HepG2 (cell line): ENCODE measurements around the gene LENEP. TPM values are rescaled to one million over a fixed set of nuclear protein-coding genes. Genes with fewer than 3 reads are reported as not detected.

Experiments used
- AGO1 ChIP-seq: fragments of 200-400 bp; formaldehyde crosslinking; IDR thresholded peaks from 2 replicates; pipeline ENCODE4 v1.6.1; 2017; ENCODE audit warnings: mild to moderate bottlenecking, low read depth, low read length, moderate library complexity; ENCODE audit not compliant: poor library complexity, severe bottlenecking
- ATF5 ChIP-seq: sonication (generic); formaldehyde crosslinking; IDR thresholded peaks from 2 replicates; pipeline ENCODE4 v1.4.0; 2020; ENCODE audit warnings: mild to moderate bottlenecking, low read depth, missing genetic modification reagents
- BATF2 ChIP-seq: sonication (generic); formaldehyde crosslinking; IDR thresholded peaks from 2 replicates; pipeline ENCODE4 v1.8.0; 2022; ENCODE audit warnings: mild to moderate bottlenecking, missing genetic modification reagents, moderate library complexity
- FOSL2 ChIP-seq: sonication (generic); formaldehyde crosslinking; IDR thresholded peaks from 2 replicates; pipeline ENCODE4 v1.4.0; 2020; ENCODE audit warnings: missing genetic modification reagents
- GABPA ChIP-seq, 2 experiments: IDR thresholded peaks; 2 replicates each; pipeline ENCODE4 v1.6.1; 2011 to 2016; ENCODE audit warnings: low read depth in 2 of 2, low read length in 1 of 2, missing biosample characterization in 1 of 2, missing genetic modification characterization in 1 of 2
- HNRNPK ChIP-seq: fragments of 200-400 bp; formaldehyde crosslinking; IDR thresholded peaks from 2 replicates; pipeline ENCODE4 v1.6.1; 2018; ENCODE audit warnings: low read length, low read depth, moderate library complexity, mild to moderate bottlenecking; ENCODE audit not compliant: poor library complexity, severe bottlenecking
- NCOR1 ChIP-seq: fragments of 200-600 bp; sonication (generic); IDR thresholded peaks from 2 replicates; pipeline ENCODE4 v1.7.0; 2017; ENCODE audit warnings: antibody characterized with exemption, low read length, borderline replicate concordance
- SIX1 ChIP-seq: sonication (generic); formaldehyde crosslinking; IDR thresholded peaks from 2 replicates; pipeline ENCODE4 v1.4.0; 2020; ENCODE audit warnings: missing genetic modification reagents, borderline replicate concordance
- TARDBP ChIP-seq: sonication (generic); formaldehyde crosslinking; IDR thresholded peaks from 2 replicates; pipeline ENCODE4 v1.8.0; 2022; ENCODE audit warnings: mild to moderate bottlenecking, missing genetic modification reagents
- ZEB1 ChIP-seq: IDR thresholded peaks from 2 replicates; pipeline ENCODE4 v1.6.1; 2012; ENCODE audit warnings: mild to moderate bottlenecking, low read depth, inconsistent platforms; ENCODE audit not compliant: insufficient replicate concordance
- polyA plus RNA-seq, 8 experiments: library from polyadenylated mRNA; depleted of rRNA in 3 of 8; stranded (reverse) in 7 of 8; unstranded in 1 of 8; fragments of >200 nt; fragmentation: Illumina TruSeq in 4 of 8; extraction: Trizol in 4 of 8; gene quantifications; 2 replicates each; pipeline versions ENCODE4 v1.2.1 to v1.2.3, GENCODE V29; 2011 to 2016; ENCODE audit warnings: low read depth in 4 of 8, missing spikeins in 1 of 8, mixed read lengths in 1 of 8; ENCODE audit not compliant: insufficient read depth in 1 of 8
- total RNA-seq, 5 experiments: library from RNA; depleted of rRNA; stranded (reverse); fragments of >200 nt; fragmentation: Illumina TruSeq; extraction: Trizol; gene quantifications; 2 replicates each; pipeline ENCODE4 v1.2.3, GENCODE V29; 2016; ENCODE audit warnings: low read depth in 1 of 5
- TF ChIP-seq, protein P1 (sequence below): IDR thresholded peaks from 2 replicates; pipeline ENCODE4 v1.6.1; 2016; ENCODE audit warnings: low read depth, missing genetic modification reagents, missing compliant biosample characterization
- TF ChIP-seq, protein P2 (sequence below): sonication (generic); formaldehyde crosslinking; IDR thresholded peaks from 2 replicates; pipeline ENCODE4 v1.4.0; 2020; ENCODE audit warnings: low read depth, mild to moderate bottlenecking, missing genetic modification reagents
- TF ChIP-seq, protein P3 (sequence below), 2 experiments: sonication (generic) in 1 of 2; formaldehyde crosslinking in 1 of 2; IDR thresholded peaks; 2 replicates each; pipeline versions ENCODE4 v1.4.0 to v1.6.1; 2018 to 2020; ENCODE audit warnings: missing genetic modification reagents in 2 of 2, borderline replicate concordance in 1 of 2, low read depth in 1 of 2, mild to moderate bottlenecking in 1 of 2, missing biosample characterization in 1 of 2
- TF ChIP-seq, protein P4 (sequence below): sonication (generic); formaldehyde crosslinking; IDR thresholded peaks from 2 replicates; pipeline ENCODE4 v1.4.0; 2020; ENCODE audit warnings: missing genetic modification reagents, mild to moderate bottlenecking, borderline replicate concordance

Gene LENEP
- total and polyA plus RNA-seq, 2 of the 13 experiments (the other 11 are each of a cell fraction or from before 2014, with no cell fraction given): 0.29 TPM; not detected in 1

- TF ChIP-seq, protein P1, sequence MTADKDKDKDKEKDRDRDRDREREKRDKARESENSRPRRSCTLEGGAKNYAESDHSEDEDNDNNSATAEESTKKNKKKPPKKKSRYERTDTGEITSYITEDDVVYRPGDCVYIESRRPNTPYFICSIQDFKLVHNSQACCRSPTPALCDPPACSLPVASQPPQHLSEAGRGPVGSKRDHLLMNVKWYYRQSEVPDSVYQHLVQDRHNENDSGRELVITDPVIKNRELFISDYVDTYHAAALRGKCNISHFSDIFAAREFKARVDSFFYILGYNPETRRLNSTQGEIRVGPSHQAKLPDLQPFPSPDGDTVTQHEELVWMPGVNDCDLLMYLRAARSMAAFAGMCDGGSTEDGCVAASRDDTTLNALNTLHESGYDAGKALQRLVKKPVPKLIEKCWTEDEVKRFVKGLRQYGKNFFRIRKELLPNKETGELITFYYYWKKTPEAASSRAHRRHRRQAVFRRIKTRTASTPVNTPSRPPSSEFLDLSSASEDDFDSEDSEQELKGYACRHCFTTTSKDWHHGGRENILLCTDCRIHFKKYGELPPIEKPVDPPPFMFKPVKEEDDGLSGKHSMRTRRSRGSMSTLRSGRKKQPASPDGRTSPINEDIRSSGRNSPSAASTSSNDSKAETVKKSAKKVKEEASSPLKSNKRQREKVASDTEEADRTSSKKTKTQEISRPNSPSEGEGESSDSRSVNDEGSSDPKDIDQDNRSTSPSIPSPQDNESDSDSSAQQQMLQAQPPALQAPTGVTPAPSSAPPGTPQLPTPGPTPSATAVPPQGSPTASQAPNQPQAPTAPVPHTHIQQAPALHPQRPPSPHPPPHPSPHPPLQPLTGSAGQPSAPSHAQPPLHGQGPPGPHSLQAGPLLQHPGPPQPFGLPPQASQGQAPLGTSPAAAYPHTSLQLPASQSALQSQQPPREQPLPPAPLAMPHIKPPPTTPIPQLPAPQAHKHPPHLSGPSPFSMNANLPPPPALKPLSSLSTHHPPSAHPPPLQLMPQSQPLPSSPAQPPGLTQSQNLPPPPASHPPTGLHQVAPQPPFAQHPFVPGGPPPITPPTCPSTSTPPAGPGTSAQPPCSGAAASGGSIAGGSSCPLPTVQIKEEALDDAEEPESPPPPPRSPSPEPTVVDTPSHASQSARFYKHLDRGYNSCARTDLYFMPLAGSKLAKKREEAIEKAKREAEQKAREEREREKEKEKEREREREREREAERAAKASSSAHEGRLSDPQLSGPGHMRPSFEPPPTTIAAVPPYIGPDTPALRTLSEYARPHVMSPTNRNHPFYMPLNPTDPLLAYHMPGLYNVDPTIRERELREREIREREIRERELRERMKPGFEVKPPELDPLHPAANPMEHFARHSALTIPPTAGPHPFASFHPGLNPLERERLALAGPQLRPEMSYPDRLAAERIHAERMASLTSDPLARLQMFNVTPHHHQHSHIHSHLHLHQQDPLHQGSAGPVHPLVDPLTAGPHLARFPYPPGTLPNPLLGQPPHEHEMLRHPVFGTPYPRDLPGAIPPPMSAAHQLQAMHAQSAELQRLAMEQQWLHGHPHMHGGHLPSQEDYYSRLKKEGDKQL (CRISPR knock-in tag): no peak
- TF ChIP-seq NCOR1 (peak; percentile 29; the same call in 1 of the 2 replicates), FOSL2 (CRISPR knock-in tag) (peak; percentile 33; the same call in 1 of the 2 replicates), GABPA (IDR thresholded peaks at IDR 0.05; ENCODE audit: low read depth, low read length) (peak; percentile 95), GABPA (CRISPR knock-in tag; IDR thresholded peaks at IDR 0.05; ENCODE audit: low read depth) (peak; percentile 92), SIX1 (CRISPR knock-in tag) (no peak; the same call in 1 of the 2 replicates), TARDBP (peak; percentile 50; the same call in 1 of the 2 replicates), HNRNPK (peak; percentile 91), ZEB1 (no peak), ATF5 (CRISPR knock-in tag) (no peak), AGO1 (peak; percentile 98), BATF2 (0 out of 2 replicates have a peak, but pooled peaks have one; percentile 36)
- TF ChIP-seq, protein P2, sequence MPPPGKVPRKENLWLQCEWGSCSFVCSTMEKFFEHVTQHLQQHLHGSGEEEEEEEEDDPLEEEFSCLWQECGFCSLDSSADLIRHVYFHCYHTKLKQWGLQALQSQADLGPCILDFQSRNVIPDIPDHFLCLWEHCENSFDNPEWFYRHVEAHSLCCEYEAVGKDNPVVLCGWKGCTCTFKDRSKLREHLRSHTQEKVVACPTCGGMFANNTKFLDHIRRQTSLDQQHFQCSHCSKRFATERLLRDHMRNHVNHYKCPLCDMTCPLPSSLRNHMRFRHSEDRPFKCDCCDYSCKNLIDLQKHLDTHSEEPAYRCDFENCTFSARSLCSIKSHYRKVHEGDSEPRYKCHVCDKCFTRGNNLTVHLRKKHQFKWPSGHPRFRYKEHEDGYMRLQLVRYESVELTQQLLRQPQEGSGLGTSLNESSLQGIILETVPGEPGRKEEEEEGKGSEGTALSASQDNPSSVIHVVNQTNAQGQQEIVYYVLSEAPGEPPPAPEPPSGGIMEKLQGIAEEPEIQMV: no peak
- TF ChIP-seq, protein P3, sequence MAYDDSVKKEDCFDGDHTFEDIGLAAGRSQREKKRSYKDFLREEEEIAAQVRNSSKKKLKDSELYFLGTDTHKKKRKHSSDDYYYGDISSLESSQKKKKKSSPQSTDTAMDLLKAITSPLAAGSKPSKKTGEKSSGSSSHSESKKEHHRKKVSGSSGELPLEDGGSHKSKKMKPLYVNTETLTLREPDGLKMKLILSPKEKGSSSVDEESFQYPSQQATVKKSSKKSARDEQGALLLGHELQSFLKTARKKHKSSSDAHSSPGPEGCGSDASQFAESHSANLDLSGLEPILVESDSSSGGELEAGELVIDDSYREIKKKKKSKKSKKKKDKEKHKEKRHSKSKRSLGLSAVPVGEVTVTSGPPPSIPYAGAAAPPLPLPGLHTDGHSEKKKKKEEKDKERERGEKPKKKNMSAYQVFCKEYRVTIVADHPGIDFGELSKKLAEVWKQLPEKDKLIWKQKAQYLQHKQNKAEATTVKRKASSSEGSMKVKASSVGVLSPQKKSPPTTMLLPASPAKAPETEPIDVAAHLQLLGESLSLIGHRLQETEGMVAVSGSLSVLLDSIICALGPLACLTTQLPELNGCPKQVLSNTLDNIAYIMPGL (CRISPR knock-in tag; IDR thresholded peaks at IDR 0.05; ENCODE audit: borderline replicate concordance in 1 of 2, low read depth in 1 of 2): peak; percentile 41 to 96; a peak in 3 of 4 replicates
- TF ChIP-seq, protein P4, sequence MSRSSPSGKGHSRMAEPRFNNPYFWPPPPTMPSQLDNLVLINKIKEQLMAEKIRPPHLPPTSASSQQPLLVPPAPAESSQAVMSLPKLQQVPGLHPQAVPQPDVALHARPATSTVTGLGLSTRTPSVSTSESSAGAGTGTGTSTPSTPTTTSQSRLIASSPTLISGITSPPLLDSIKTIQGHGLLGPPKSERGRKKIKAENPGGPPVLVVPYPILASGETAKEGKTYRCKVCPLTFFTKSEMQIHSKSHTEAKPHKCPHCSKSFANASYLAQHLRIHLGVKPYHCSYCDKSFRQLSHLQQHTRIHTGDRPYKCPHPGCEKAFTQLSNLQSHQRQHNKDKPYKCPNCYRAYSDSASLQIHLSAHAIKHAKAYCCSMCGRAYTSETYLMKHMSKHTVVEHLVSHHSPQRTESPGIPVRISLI (CRISPR knock-in tag): no peak
Observed at GRCh38 chr1:154961207-154962155, 31.9 kb upstream of the LENEP start, which contains the start of gene PYGO2 (continued).
